Neural progenitor cell (in vitro differentiated cells): ENCODE data around the gene ATF5.

ENCODE experiments used
- EZH2phosphoT487 ChIP-seq: fragments of 200-600 bp; sonication (generic); IDR thresholded peaks from 2 replicates; pipeline ENCODE4 v1.6.1; 2017; ENCODE audit warnings: antibody characterized with exemption
- TF ChIP-seq, protein P1 (sequence below): fragments of 200-600 bp; sonication (generic); IDR thresholded peaks from 2 replicates; pipeline ENCODE4 v1.5.1; 2017; ENCODE audit warnings: antibody characterized with exemption, mild to moderate bottlenecking

DNA sequence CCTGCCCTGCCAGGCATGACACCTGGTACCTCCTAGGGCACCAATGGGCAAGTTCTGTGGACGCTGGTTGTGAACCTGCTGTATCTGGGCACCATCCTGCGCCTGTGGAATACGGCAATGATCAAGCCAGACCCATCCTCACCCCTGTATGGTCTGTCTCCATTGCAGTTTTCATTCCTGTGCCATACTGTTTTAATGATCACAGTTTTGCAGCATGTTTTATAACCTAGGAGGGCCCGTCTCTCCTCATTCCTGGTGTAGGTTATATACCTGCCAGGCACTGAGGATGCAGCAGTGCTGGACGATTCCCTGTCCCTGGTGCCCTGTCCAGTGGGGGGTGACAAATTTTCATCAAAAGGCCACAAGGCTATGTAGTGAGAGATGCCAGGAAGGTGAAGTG, 45.9 kb upstream of the ATF5 start:
- TF ChIP-seq, protein P1, sequence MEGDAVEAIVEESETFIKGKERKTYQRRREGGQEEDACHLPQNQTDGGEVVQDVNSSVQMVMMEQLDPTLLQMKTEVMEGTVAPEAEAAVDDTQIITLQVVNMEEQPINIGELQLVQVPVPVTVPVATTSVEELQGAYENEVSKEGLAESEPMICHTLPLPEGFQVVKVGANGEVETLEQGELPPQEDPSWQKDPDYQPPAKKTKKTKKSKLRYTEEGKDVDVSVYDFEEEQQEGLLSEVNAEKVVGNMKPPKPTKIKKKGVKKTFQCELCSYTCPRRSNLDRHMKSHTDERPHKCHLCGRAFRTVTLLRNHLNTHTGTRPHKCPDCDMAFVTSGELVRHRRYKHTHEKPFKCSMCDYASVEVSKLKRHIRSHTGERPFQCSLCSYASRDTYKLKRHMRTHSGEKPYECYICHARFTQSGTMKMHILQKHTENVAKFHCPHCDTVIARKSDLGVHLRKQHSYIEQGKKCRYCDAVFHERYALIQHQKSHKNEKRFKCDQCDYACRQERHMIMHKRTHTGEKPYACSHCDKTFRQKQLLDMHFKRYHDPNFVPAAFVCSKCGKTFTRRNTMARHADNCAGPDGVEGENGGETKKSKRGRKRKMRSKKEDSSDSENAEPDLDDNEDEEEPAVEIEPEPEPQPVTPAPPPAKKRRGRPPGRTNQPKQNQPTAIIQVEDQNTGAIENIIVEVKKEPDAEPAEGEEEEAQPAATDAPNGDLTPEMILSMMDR: no peak
- no peak for TF ChIP-seq EZH2phosphoT487
